HepG2 (cell line): ENCODE data around the gene ARMC3. TPM values are rescaled to one million over a fixed set of nuclear protein-coding genes. Genes with fewer than 3 reads are reported as not detected.

ENCODE experiments used
- ATAC-seq: fragments of 200-7000 bp; cut with Tn5 transposase; 3 replicates; pipeline ENCODE4 v1.9.1; 2020; ENCODE audit warnings: mild to moderate bottlenecking, moderate library complexity
- BruUV-seq: library from RNA; stranded (reverse); fragments of 400-500 nt; replicated peaks from 2 replicates; lab custom pipeline; 2021; lab: Mats Ljungman, UMichigan
- CTCF ChIA-PET: fragments of 300-600 bp; formaldehyde crosslinking; extraction: SDS; loops from one replicate; lab custom pipeline; 2021; ENCODE audit warnings: low total read pairs, inconsistent platforms, low intra/inter-chr PET ratio; lab: Yijun Ruan, JAX
- POLR2A ChIA-PET: fragments of 350-600 bp; sonication (Branson Sonifier 250); formaldehyde crosslinking; loops from one replicate; lab custom pipeline; 2020; ENCODE audit warnings: antibody characterized with exemption, inconsistent platforms; lab: Yijun Ruan, JAX
- DNase-seq: peaks from one replicate; pipeline ENCODE4 v3.0.0-alpha.2; 2015; ENCODE audit warnings: low spot score
- FAIRE-seq: peaks from 3 replicates; lab custom pipeline; 2011; peaks lifted over from hg19 to GRCh38; lab: Jason Lieb, UNC
- H2AFZ ChIP-seq: one replicate; pipeline ENCODE4 v1.6.1; 2011; ENCODE audit warnings: low read length, inconsistent platforms
- H3K27ac ChIP-seq: fragments of 300-600 bp; 3 replicates; pipeline ENCODE4 v1.8.0; 2011; ENCODE audit warnings: mixed run types, mild to moderate bottlenecking, mixed read lengths, low read length, inconsistent platforms; ENCODE audit not compliant: insufficient read depth; ENCODE audit errors: extremely low read length
- H3K27me3 ChIP-seq, 2 experiments: fragments of 200-600 bp in 1 of 2; 2 replicates in 1 of 2; 3 replicates in 1 of 2; pipeline versions ENCODE4 v1.6.0 to v1.8.0; 2011; ENCODE audit warnings: low read length in 2 of 2, mild to moderate bottlenecking in 2 of 2, moderate library complexity in 2 of 2, inconsistent platforms in 1 of 2; ENCODE audit not compliant: insufficient read depth in 2 of 2, control insufficient read depth in 1 of 2
- H3K36me3 ChIP-seq, 2 experiments: fragments of 200-600 bp in 1 of 2; replicated peaks in 1 of 2; 2 replicates in 1 of 2; 3 replicates in 1 of 2; pipeline versions ENCODE4 v1.5.1 to v1.8.0; 2011; ENCODE audit warnings: low read length in 2 of 2, inconsistent platforms in 1 of 2; ENCODE audit not compliant: insufficient read depth in 2 of 2, control insufficient read depth in 1 of 2
- H3K4me1 ChIP-seq: 2 replicates; pipeline ENCODE4 v1.5.1; 2012; ENCODE audit warnings: low read length, inconsistent platforms; ENCODE audit not compliant: insufficient read depth
- H3K4me2 ChIP-seq: 2 replicates; pipeline ENCODE4 v1.6.0; 2011; ENCODE audit warnings: low read depth, low read length, inconsistent platforms
- H3K4me3 ChIP-seq, 3 experiments: fragments of 200-600 bp in 1 of 3; sonication (generic), shearing (Covaris generic) in 1 of 3; replicated peaks in 1 of 3; 2 replicates each; pipeline ENCODE4 v1.5.1; 2011 to 2016; ENCODE audit warnings: low read length in 3 of 3, inconsistent platforms in 2 of 3, low read depth in 2 of 3, mild to moderate bottlenecking in 2 of 3, control low read depth in 1 of 3, mixed read lengths in 1 of 3; ENCODE audit not compliant: insufficient read depth in 1 of 3
- H3K79me2 ChIP-seq: one replicate; pipeline ENCODE4 v1.6.1; 2011; ENCODE audit warnings: low read length, inconsistent platforms; ENCODE audit not compliant: insufficient read depth
- H3K9ac ChIP-seq: 2 replicates; pipeline ENCODE4 v1.6.0; 2011; ENCODE audit warnings: mild to moderate bottlenecking, low read depth, low read length, inconsistent platforms; ENCODE audit not compliant: insufficient read depth
- H3K9me3 ChIP-seq: 2 replicates; pipeline ENCODE4 v1.5.1; 2012; ENCODE audit warnings: mild to moderate bottlenecking, low read length
- H4K20me1 ChIP-seq: 2 replicates; pipeline ENCODE4 v1.6.0; 2011; ENCODE audit warnings: inconsistent platforms, mild to moderate bottlenecking, low read length, moderate library complexity; ENCODE audit not compliant: insufficient read depth
- ARID2 ChIP-seq: sonication (generic); formaldehyde crosslinking; IDR thresholded peaks from 2 replicates; pipeline ENCODE4 v1.8.1; 2022; ENCODE audit warnings: mild to moderate bottlenecking, missing genetic modification reagents, borderline replicate concordance
- FUBP1 ChIP-seq: sonication (generic); formaldehyde crosslinking; IDR thresholded peaks from 2 replicates; pipeline ENCODE4 v1.5.1; 2020; ENCODE audit warnings: missing genetic modification reagents, mild to moderate bottlenecking, borderline replicate concordance
- HDAC6 ChIP-seq: fragments of 200-600 bp; sonication (generic); IDR thresholded peaks from 2 replicates; pipeline ENCODE4 v1.7.0; 2017; ENCODE audit warnings: mild to moderate bottlenecking, antibody characterized with exemption, low read length, low read depth
- IKZF1 ChIP-seq: fragments of 450-650 bp; IDR thresholded peaks from 2 replicates; pipeline ENCODE4 v1.7.1; 2016
- KDM4B ChIP-seq: sonication (generic); formaldehyde crosslinking; IDR thresholded peaks from 2 replicates; pipeline ENCODE4 v1.4.0; 2020; ENCODE audit warnings: missing genetic modification reagents
- RAD51 ChIP-seq: fragments of 450-650 bp; IDR thresholded peaks from 2 replicates; pipeline ENCODE4 v1.6.1; 2016; ENCODE audit warnings: borderline replicate concordance
- RFXAP ChIP-seq: sonication (generic); formaldehyde crosslinking; IDR thresholded peaks from 2 replicates; pipeline ENCODE4 v1.4.0; 2020; ENCODE audit warnings: missing genetic modification reagents, borderline replicate concordance
- SATB2 ChIP-seq: sonication (generic); formaldehyde crosslinking; IDR thresholded peaks from 2 replicates; pipeline ENCODE4 v1.5.0; 2020; ENCODE audit warnings: missing genetic modification reagents
- SNAPC2 ChIP-seq: sonication (generic); formaldehyde crosslinking; IDR thresholded peaks from 2 replicates; pipeline ENCODE4 v1.8.1; 2022; ENCODE audit warnings: mild to moderate bottlenecking, missing genetic modification reagents
- SNAPC5 ChIP-seq: sonication (generic); formaldehyde crosslinking; IDR thresholded peaks from 2 replicates; pipeline ENCODE4 v1.8.1; 2023; ENCODE audit warnings: mild to moderate bottlenecking, missing genetic modification reagents, borderline replicate concordance
- THAP9 ChIP-seq: sonication (generic); formaldehyde crosslinking; IDR thresholded peaks from 2 replicates; pipeline ENCODE4; 2020; ENCODE audit warnings: missing genetic modification reagents, mild to moderate bottlenecking, borderline replicate concordance
- ZNF264 ChIP-seq: sonication (generic); formaldehyde crosslinking; IDR thresholded peaks from 2 replicates; pipeline ENCODE4 v1.4.0; 2020; ENCODE audit warnings: missing genetic modification reagents
- ZNF276 ChIP-seq: sonication (generic); formaldehyde crosslinking; IDR thresholded peaks from 2 replicates; pipeline ENCODE4 v1.4.0; 2020; ENCODE audit warnings: mild to moderate bottlenecking, low read depth, missing genetic modification reagents
- WGBS: methylation state at CpG from one replicate; pipeline ENCODE4 v1.1.6; 2017; ENCODE audit warnings: low lambda C conversion rate; 5-methylcytosine and 5-hydroxymethylcytosine counted together
- in situ Hi-C: cut with HindIII; loops from 2 replicates; pipeline ENCODE4 v1.10.0; 2017; ENCODE audit warnings: low pct_unique_long_range_greater_than_20kb; ENCODE audit not compliant: extremely low pct_ligation_motif_present
- intact Hi-C: fragments of 100-400 bp; cut with micrococcal nuclease; formaldehyde crosslinking; loops from one replicate; pipeline ENCODE4 v1.10.0; 2022; ENCODE audit not compliant: unreplicated experiment
- polyA plus RNA-seq, 8 experiments: library from polyadenylated mRNA; depleted of rRNA in 3 of 8; stranded (reverse) in 7 of 8; unstranded in 1 of 8; fragments of >200 nt; fragmentation: Illumina TruSeq in 4 of 8; extraction: Trizol in 4 of 8; gene quantifications; 2 replicates each; pipeline versions ENCODE4 v1.2.1 to v1.2.3, GENCODE V29; 2011 to 2016; ENCODE audit warnings: low read depth in 4 of 8, missing spikeins in 1 of 8, mixed read lengths in 1 of 8; ENCODE audit not compliant: insufficient read depth in 1 of 8
- total RNA-seq, 5 experiments: library from RNA; depleted of rRNA; stranded (reverse); fragments of >200 nt; fragmentation: Illumina TruSeq; extraction: Trizol; gene quantifications; 2 replicates each; pipeline ENCODE4 v1.2.3, GENCODE V29; 2016; ENCODE audit warnings: low read depth in 1 of 5

Gene ARMC3
- total and polyA plus RNA-seq, 2 of the 13 experiments (the other 11 are each of a cell fraction or from before 2014, with no cell fraction given) = not detected

DNA sequence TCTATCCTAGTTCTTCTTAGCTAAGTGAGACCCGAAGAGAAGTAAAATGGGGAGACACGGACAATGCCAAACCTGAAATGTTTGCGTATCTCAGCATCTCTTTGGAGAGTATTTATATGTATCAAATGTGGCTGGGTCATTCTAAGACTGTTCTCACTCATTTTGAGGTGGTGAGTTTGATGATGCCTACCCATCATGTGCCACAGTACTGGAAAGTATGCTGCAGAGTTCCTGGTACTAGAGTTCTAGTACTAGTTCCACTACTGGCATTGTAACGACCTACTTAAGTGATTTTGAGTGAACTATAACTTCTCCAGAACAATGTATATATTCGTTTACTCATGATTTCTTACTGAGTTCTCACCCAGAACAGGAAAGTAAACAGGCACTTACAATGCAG, 41.9 kb downstream of the ARMC3 start (continued):
- no peak for TF ChIP-seq SNAPC5 (CRISPR knock-in tag)
- no peak for TF ChIP-seq ARID2 (CRISPR knock-in tag)
- no peak for TF ChIP-seq SNAPC2 (CRISPR knock-in tag)
- TF ChIP-seq RAD51 = no peak
- TF ChIP-seq ZNF264 (CRISPR knock-in tag) = no peak
- no peak for TF ChIP-seq ZNF276 (CRISPR knock-in tag)
- no peak for TF ChIP-seq HDAC6
- no peak for TF ChIP-seq SATB2 (CRISPR knock-in tag)

- no TSS peak for BruUV-seq
These were observed 48.7 kb downstream of the ARMC3 start for GRCh38 chr10:22976534-22976933.

More at GRCh38 chr10:22976534-22976933, 48.7 kb downstream of the ARMC3 start:
- Histone ChIP-seq H2AFZ (no peak overlapping the region), H3K4me3 (no peak overlapping the region), H3K36me3 (no peaks in the 10 kb centered on the region), H3K9me3 (no peaks in the 10 kb centered on the region), H3K27me3 (0 out of 5 replicates have a peak, but pooled peaks cover 0 to 5% of the 10 kb centered on the region in 2 experiments), H4K20me1 (no peaks in the 10 kb centered on the region), H3K4me1 (no peaks in the 10 kb centered on the region), H3K27ac (no peak overlapping the region), H3K79me2 (no peaks in the 10 kb centered on the region), H3K9ac (no peak overlapping the region), H3K4me2 (no peak overlapping the region)
- 0% methylated on average over 1 of the region's 1 CpG for WGBS
- POLR2A ChIA-PET = no interaction called here
- DNase-seq (no peak), ATAC-seq (no peak), FAIRE-seq (no peak)
- intact Hi-C loops (no loop called here), in situ Hi-C loops (no loop called here)
- CTCF ChIA-PET = no interaction called here
- TF ChIP-seq THAP9 (CRISPR knock-in tag) = no peak
- TF ChIP-seq IKZF1 = no peak
- TF ChIP-seq FUBP1 (CRISPR knock-in tag) = no peak
- no peak for TF ChIP-seq KDM4B
- no peak for TF ChIP-seq RFXAP (CRISPR knock-in tag)
